ENCODE results near the gene VAMP8. TPM values are rescaled to one million over a fixed set of nuclear protein-coding genes. Genes with fewer than 3 reads are reported as not detected.
A peak's percentile ranks its signal among the peaks of the same experiment; 100 is the strongest.

The VAMP8 gene
- total and polyA plus RNA-seq, 2 experiments from 2014 or later, result 1.2 to 1.7 TPM

DNA sequence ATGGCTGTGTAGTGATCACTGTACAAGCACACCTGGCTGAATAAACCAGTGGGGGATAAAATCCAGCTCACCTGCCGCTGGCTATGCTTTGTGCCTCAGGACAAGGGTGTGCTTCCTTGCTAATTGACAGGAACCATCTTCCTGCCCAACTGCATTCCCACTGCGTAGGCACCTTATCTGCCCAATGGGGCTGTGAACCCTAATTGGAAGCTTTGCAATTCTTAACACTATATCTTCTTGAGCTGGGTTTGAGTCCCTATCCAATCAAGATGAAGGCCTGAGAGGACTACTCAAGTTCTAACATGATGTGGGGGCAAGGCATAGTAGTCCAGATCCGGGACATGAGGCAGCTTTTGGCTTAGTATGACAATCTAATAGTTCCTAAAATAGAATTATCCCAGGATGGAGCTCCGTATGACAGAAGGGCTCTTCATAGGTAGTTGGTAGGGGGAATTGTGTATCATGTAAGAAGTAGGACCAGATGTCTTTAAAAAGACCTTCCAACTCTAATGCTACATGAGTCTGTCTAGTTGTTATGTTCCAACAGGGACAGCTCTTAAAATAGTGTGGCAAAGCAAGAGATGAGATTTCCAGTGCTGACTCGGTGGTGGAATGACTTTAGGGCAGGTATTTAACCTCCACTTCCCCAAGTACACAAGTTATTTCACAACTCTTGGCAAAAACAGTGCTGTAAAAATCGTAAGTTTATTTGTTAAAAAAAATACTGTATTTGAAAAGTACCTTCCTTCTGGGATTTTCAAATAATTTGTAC, 27.4 kb downstream of the VAMP8 start:
- Histone ChIP-seq H3K27me3 (replicated peaks; ENCODE audit: insufficient read depth) (no peaks in the 10 kb centered on the region), H3K9me2 (ENCODE audit: insufficient read depth) (no peaks in the 10 kb centered on the region), H3K4me3 (peak overlapping the region; percentile 5; the same call in 1 of the 2 replicates), H3K9ac (0 out of 2 replicates have a peak overlapping the region, but pooled peaks have one; percentile 12), H3K4me2 (ENCODE audit: unreplicated experiment) (peak overlapping the region; percentile 79), H3K4me1 (ENCODE audit: insufficient read depth) (peaks cover 32% of the 10 kb centered on the region), H3K79me2 (ENCODE audit: insufficient read depth) (peaks cover 48% of the 10 kb centered on the region), H3K9me3 (ENCODE audit: low read depth) (no peaks in the 10 kb centered on the region), H4K20me1 (ENCODE audit: insufficient read depth) (no peaks in the 10 kb centered on the region), H3K27ac (peak overlapping the region; percentile 63), H2AFZ (no peak overlapping the region), H3K36me3 (ENCODE audit: low read depth) (no peaks in the 10 kb centered on the region; the same call in 1 of the 2 replicates), H3F3A (ENCODE audit: insufficient read depth) (peaks cover 46% of the 10 kb centered on the region)
- in situ Hi-C loops (cut with MboI), result no loop called here
- 30 to 34% methylated on average over 6 of the region's 6 CpGs for WGBS, 2 experiments (ENCODE audit: low coverage in 1 of 2, low lambda C conversion rate in 2 of 2, missing lambda C conversion rate in 2 of 2)
- DNase-seq, result peak; percentile 31
- TF ChIP-seq EZH2phosphoT487 (IDR thresholded peaks at IDR 0.05; ENCODE audit: insufficient read depth, low read depth) (no peak), EZH2 (IDR thresholded peaks at IDR 0.05; ENCODE audit: insufficient read depth, poor library complexity, severe bottlenecking) (no peak)

DNA sequence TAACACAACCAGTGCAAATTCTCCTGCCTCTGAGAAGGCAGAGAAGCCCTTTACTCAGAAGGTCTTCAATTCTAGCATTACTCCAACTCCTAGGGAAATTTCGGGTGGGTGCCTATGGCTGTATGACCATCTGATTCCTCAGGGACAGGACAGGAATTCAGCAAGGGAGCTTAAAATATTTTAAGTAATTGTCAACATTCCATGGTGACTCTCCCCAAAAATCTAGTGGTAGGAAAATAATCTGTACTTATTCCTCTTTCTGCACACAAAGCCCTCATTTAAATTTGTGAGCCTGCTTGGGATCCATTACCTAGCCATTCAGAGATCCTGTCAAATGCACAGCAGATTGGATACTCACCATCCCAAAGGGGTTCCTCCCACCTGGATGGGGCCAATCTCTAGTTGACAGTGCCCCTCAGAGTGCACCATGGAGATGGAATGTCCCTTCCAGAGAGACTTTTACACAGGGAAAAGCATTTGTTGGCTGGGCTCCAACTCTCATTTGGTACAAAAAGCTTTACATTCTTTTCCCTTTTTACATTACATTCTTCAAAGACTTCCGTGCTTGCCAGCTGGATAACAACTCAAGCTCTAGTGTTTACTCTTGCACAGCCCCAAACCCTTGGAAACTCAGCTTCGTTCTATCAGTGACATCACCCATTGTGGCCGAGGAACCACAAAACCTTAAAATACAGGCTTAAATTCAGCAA, 28.2 kb downstream of the VAMP8 start:
- TF ChIP-seq EZH2phosphoT487 (IDR thresholded peaks at IDR 0.05; ENCODE audit: insufficient read depth, low read depth) (no peak), EZH2 (IDR thresholded peaks at IDR 0.05; ENCODE audit: insufficient read depth, poor library complexity, severe bottlenecking) (no peak)
- H3K9me3 ChIP-seq (ENCODE audit: low read depth), result no peaks in the 10 kb centered on the region
- peak overlapping the region; percentile 79 for H3K4me2 ChIP-seq (ENCODE audit: unreplicated experiment)
- H3F3A ChIP-seq (ENCODE audit: insufficient read depth), result peaks cover 46% of the 10 kb centered on the region
- H3K27ac ChIP-seq, result peak overlapping the region; percentile 63
- H3K79me2 ChIP-seq (ENCODE audit: insufficient read depth), result peaks cover 56% of the 10 kb centered on the region
- WGBS, 2 experiments (ENCODE audit: low coverage in 1 of 2, low lambda C conversion rate in 2 of 2, missing lambda C conversion rate in 2 of 2), result 27 to 37% methylated on average over 4 of the region's 4 CpGs
- no peaks in the 10 kb centered on the region for H3K9me2 ChIP-seq (ENCODE audit: insufficient read depth)
- DNase-seq, result peak; percentile 72
- H3K4me3 ChIP-seq, result peak overlapping the region; percentile 5
- 0 out of 2 replicates have a peak overlapping the region, but pooled peaks have one; percentile 12 for H3K9ac ChIP-seq
- no peaks in the 10 kb centered on the region; the same call in 1 of the 2 replicates for H3K36me3 ChIP-seq (ENCODE audit: low read depth)
- peaks cover 32% of the 10 kb centered on the region for H3K4me1 ChIP-seq (ENCODE audit: insufficient read depth)
- H4K20me1 ChIP-seq (ENCODE audit: insufficient read depth), result no peaks in the 10 kb centered on the region
- no peaks in the 10 kb centered on the region for H3K27me3 ChIP-seq (replicated peaks; ENCODE audit: insufficient read depth)
- no peak overlapping the region for H2AFZ ChIP-seq
- in situ Hi-C loops (cut with MboI), result no loop called here

DNA sequence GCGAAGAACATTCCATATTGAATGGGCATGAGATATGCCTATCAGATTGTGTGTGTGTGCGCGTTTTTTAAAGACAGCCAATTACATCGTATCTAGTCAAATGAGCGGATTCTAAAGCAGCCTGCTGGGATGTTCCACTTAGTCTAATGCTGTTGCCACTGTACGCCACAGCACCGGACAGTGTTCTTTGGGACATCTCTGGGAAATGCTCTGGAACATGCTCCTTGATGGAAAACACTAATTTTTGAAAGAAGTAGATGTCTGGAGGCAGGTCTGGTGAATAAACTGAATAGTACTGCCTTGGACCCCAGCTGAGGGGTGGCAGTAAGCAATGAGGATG, 28.7 kb downstream of the VAMP8 start:
- H3K36me3 ChIP-seq (ENCODE audit: low read depth), result no peaks in the 10 kb centered on the region; the same call in 1 of the 2 replicates
- peak overlapping the region; percentile 79 for H3K4me2 ChIP-seq (ENCODE audit: unreplicated experiment)
- no peak for DNase-seq
- H3K27ac ChIP-seq, result peak overlapping the region; percentile 63
- no peak overlapping the region for H2AFZ ChIP-seq
- H3F3A ChIP-seq (ENCODE audit: insufficient read depth), result peaks cover 46% of the 10 kb centered on the region
- H3K27me3 ChIP-seq (replicated peaks; ENCODE audit: insufficient read depth), result no peaks in the 10 kb centered on the region
- H3K4me3 ChIP-seq, result peak overlapping the region; percentile 5; the same call in 1 of the 2 replicates
- no peaks in the 10 kb centered on the region for H3K9me2 ChIP-seq (ENCODE audit: insufficient read depth)
- H4K20me1 ChIP-seq (ENCODE audit: insufficient read depth), result no peaks in the 10 kb centered on the region
- H3K4me1 ChIP-seq (ENCODE audit: insufficient read depth), result peaks cover 35% of the 10 kb centered on the region
- H3K79me2 ChIP-seq (ENCODE audit: insufficient read depth), result peaks cover 61% of the 10 kb centered on the region
- TF ChIP-seq EZH2 (IDR thresholded peaks at IDR 0.05; ENCODE audit: insufficient read depth, poor library complexity, severe bottlenecking) (no peak), EZH2phosphoT487 (IDR thresholded peaks at IDR 0.05; ENCODE audit: insufficient read depth, low read depth) (no peak)
- in situ Hi-C loops (cut with MboI), result no loop called here
- H3K9ac ChIP-seq, result 0 out of 2 replicates have a peak overlapping the region, but pooled peaks have one; percentile 12
- H3K9me3 ChIP-seq (ENCODE audit: low read depth), result no peaks in the 10 kb centered on the region
- 86 to 88% methylated on average over 7 of the region's 7 CpGs for WGBS, 2 experiments (ENCODE audit: low coverage in 1 of 2, low lambda C conversion rate in 2 of 2, missing lambda C conversion rate in 2 of 2)

DNA sequence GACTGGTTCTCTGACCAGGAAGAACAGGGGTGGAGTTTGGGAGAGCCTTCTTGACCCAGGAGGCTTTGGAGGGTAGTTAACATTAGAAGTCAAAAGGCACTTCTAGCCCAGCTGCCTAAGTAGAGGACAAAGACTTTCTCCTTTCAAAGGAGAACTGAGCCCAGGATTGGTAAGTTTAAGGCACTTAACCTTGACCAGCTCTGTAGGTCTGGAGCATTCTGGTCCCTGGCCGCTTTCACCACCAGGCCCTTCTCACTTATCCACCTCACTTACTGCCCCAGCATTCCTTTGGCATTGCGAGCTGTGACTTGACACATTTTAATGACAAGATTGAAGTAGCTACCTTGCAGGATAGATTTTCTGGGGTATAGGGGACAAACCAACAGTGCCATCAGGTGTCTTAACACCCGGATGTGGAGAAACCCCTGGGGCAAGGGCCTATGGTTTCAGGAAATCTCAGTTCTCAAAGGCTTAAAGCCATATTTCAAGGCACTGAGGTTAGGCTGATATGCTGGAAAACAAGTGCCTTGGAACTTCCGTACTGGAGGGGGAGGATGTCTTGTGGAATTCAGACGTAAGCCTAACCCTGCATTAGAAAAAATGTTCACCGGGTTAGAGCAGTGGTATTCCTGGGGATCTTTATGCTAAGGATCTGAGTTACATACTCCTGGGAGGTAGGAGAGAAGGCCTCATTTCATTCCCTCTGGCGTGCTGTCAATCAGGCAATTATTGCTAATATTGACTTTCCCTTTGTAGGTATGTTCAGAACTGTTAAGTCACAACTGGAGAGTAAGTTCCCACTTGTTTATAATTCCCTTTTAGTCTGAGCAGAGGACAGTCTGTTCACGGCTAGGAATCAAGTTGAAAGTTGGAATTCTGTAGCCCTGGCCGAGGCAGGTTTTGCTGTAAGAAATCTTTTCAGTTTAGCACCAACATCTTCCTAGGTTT, 30.2 kb downstream of the VAMP8 start:
- Histone ChIP-seq H3K27me3 (replicated peaks; ENCODE audit: insufficient read depth) (no peaks in the 10 kb centered on the region), H3K4me3 (no peak overlapping the region), H3K79me2 (ENCODE audit: insufficient read depth) (peaks cover 67% of the 10 kb centered on the region), H3K36me3 (ENCODE audit: low read depth) (no peaks in the 10 kb centered on the region; the same call in 1 of the 2 replicates), H3K9ac (no peak overlapping the region), H2AFZ (no peak overlapping the region), H3F3A (ENCODE audit: insufficient read depth) (peaks cover 50% of the 10 kb centered on the region), H3K27ac (no peak overlapping the region), H3K4me1 (ENCODE audit: insufficient read depth) (peaks cover 36% of the 10 kb centered on the region), H3K9me3 (ENCODE audit: low read depth) (no peaks in the 10 kb centered on the region), H3K9me2 (ENCODE audit: insufficient read depth) (no peaks in the 10 kb centered on the region), H4K20me1 (ENCODE audit: insufficient read depth) (no peaks in the 10 kb centered on the region), H3K4me2 (ENCODE audit: unreplicated experiment) (no peak overlapping the region)
- 80 to 83% methylated on average over 9 of the region's 9 CpGs for WGBS, 2 experiments (ENCODE audit: low coverage in 1 of 2, low lambda C conversion rate in 2 of 2, missing lambda C conversion rate in 2 of 2)
- TF ChIP-seq EZH2 (IDR thresholded peaks at IDR 0.05; ENCODE audit: insufficient read depth, poor library complexity, severe bottlenecking) (no peak), EZH2phosphoT487 (IDR thresholded peaks at IDR 0.05; ENCODE audit: insufficient read depth, low read depth) (no peak)
- DNase-seq, result no peak
- in situ Hi-C loops (cut with MboI), result no loop called here

All from GM23248 (cell line).